Suppressor macrophage treated with lipopolysaccharide for 1 hour (primary cell): ENCODE results near the gene GALNT10.

ENCODE experiments used
- DNase-seq, 3 donors: peaks; one replicate each; pipeline ENCODE4 v3.0.0-alpha.2; 2020 to 2022

The GALNT10 gene

DNA sequence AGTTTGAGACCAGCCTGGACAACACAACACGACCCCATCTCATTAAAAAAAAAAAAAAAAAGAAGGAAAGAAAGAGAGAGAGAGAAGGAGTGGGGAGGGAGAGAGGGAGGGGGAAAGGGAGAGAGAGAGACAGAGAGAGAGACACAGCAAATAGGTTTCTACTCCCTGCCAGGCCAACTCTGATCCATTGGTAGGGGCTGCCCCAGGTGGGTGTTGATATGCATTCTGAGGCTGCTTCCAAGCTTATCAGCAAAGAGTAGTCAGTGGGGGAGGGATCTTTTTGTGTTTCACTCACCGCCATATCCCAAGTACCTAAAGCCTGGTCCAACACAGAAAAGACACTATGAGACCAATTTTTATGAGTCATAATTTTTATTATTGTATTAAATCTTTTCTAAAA is 198.3 kb downstream of the GALNT10 start:
- DNase-seq, result no peak

DNA sequence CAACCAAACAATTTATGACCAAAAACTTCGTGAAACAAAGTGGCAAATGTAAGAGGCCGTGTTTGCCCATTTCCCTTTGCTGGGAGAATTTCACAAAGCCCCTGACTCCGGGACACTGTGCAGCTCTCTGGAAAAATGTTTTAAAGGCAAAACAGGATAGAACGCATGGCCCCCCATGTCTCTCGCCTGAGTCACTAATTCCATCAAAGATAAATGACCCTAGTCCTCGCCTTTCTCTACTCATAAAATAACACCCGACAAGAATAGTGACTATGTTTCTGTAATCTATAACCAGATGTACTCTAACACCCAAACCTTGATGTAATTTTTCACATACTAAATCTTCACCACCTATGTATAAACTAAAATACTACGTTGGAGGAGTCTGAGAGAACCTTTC is 199.6 kb downstream of the GALNT10 start:
- no peak for DNase-seq

DNA sequence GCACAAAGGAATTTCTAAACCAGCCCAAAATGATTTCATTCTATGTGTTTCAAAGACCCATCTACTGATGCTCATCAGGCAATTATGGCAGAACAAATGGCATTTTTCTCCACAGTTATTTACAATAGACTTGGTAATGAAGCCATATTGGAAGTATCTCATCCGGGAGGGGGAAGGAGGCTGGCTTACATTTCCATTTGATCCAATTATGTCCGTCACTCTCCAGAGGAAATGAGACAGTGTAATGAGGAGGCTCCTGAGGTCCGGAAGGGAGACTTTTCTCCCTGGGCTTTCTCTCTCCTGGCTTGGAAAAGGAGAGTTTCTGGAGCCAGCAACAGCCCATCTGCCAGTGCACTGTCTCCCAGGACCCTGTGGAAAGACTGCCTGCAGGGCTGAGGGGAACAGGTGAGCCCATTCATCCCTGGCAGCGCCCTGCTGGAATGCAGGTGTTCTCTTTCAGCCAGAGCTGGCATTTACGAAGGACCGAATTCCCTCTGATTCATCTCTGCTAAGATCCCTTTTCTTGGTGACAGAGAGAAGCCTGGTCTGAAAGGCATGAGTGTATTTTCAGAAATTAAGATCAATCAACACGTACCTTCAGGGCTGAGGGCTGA is 200.3 kb downstream of the GALNT10 start:
- no peak for DNase-seq

- DNase-seq, result no peak
These were observed 201.3 kb downstream of the GALNT10 start for GRCh38 chr5:154391788-154392187.

DNA sequence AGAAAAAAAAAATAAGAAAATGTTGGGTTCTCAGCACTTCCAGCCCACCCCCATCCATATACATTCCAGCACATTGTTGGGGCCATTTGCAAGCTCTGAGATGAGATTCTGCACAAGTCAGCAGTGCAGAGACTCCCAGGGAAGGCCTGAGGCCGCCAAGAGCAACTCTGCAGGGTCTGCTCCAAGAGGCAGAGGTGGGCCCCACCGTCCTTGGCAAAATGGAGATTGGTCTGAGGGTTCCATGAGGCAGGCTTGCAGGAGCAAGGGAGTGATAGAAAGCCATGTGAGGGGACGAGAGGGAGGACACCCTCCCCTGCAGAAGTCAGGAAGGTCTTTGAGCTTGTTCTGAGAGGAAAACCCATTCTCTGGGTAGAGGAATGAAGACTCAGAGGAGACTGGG is 203.3 kb downstream of the GALNT10 start:
- no peak for DNase-seq

GRCh38 chr5:154394307-154394706 is 203.8 kb downstream of the GALNT10 start:
- DNase-seq, result no peak

- DNase-seq, result no peak
These were observed 205.0 kb downstream of the GALNT10 start for GRCh38 chr5:154395407-154396106.

DNA sequence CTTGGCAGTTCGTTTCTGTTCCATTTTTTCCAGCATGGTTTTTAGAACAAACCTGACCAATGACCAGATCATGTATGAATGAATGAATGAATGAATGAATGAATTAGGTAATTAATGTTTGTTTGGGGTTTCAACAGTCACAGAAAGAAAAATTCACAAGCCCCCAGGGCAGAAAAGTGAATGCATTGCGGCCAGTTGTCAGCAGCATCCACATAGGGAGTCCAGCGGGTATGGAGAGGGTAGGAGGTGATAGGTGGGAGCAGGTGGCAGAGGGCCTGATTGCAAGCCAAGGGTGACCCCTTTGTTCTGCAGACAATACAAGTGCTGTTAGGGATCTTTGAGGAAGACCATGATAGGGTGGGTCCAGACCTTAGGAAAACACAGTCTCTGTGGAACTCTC is 205.6 kb downstream of the GALNT10 start:
- DNase-seq, result no peak

GRCh38 chr5:154397652-154398406 is 207.3 kb downstream of the GALNT10 start:
- DNase-seq, result no peak

GRCh38 chr5:154400678-154401077 is 210.1 kb downstream of the GALNT10 start:
- DNase-seq, result no peak

GRCh38 chr5:154401355-154401754 is 210.8 kb downstream of the GALNT10 start:
- no peak for DNase-seq

DNA sequence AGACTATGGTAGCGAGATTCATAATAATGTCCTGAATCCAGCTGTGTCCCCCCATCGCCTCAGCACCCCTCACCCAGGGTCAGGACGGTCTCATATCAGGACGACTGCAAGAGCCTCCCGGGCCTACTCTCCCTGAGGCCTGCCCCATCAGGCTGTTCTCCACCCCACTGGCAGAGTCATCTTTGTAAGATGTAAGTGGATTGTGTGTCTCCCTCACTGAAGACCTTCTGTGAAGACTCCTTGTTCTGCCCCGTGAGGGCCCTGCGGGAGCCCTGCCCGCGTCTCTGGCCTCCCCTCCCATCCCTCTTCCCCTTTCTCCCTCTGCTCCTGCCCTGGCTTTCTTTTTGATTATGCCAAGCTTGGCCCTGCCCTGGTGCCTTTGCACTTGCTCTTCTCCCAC is 211.4 kb downstream of the GALNT10 start:
- no peak for DNase-seq

DNA sequence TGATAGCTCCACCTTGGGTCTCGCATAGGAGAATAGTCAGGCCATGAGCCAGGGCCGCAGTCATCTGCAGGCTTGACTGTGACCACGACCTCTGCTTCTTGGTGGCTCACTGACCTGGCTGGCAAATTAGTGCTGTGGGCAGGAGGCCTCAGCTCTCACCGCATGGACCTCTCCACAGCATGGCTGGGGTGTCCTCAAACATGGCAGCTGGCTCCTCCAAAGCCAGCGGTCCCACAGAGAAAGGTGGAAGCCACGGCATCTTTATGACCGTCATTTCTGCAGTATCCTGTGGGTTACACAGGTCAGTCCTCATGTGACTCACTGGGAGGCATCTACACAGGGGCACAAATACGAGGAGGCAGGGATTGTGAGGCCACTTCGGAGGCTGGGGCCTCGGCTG is 212.1 kb downstream of the GALNT10 start:
- DNase-seq, result no peak

- no peak for DNase-seq
These were observed 212.7 kb downstream of the GALNT10 start for GRCh38 chr5:154403234-154403633.

- DNase-seq, result no peak
These were observed 213.3 kb downstream of the GALNT10 start for GRCh38 chr5:154403776-154404387.

GRCh38 chr5:154405078-154405792 is 214.7 kb downstream of the GALNT10 start:
- peak; percentile 77 to 89 (median 84) for DNase-seq

- no peak for DNase-seq
These were observed 215.7 kb downstream of the GALNT10 start for GRCh38 chr5:154406231-154406630.

- DNase-seq, result no peak
These were observed 216.3 kb downstream of the GALNT10 start for GRCh38 chr5:154406826-154407225.

GRCh38 chr5:154408811-154409210 is 218.3 kb downstream of the GALNT10 start:
- no peak for DNase-seq

- no peak for DNase-seq
These were observed 218.8 kb downstream of the GALNT10 start for GRCh38 chr5:154409230-154409840.

- no peak for DNase-seq
These were observed 219.5 kb downstream of the GALNT10 start for GRCh38 chr5:154410008-154410407.

GRCh38 chr5:154410786-154411185 is 220.3 kb downstream of the GALNT10 start:
- no peak for DNase-seq

DNA sequence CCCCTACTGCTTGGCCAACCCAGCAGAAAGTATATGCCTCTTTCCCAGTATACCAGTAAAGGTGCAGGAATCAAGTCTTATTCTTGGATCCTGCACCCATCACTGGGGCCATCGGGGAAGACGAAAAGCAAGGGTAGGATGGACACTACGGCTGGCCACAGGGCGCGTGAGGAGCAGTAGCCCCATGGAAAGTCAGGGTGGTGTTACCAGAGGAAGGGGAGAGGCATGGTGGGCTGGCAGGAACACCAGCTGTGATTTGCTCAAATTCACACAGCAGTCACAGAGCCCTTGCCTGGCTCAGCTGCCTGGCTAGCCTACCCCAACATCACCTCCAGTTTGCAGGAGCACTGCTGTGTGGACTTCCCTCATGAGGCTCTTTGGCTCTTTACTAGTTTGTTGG is 220.8 kb downstream of the GALNT10 start:
- DNase-seq, result no peak
